ENCODE results near the gene TPM1.

The TPM1 gene

GRCh38 chr15:63083541-63083940 lies 41.0 kb downstream of the TPM1 start:
- H3K14ac ChIP-seq (ENCODE audit: low read length), result no peak overlapping the region
- no peaks in the 10 kb centered on the region for H3K27me3 ChIP-seq (ENCODE audit: control insufficient read depth in 3 of 3, insufficient read depth in 3 of 3, low read depth in 1 of 3, low read length in 3 of 3)
- no peak overlapping the region for H3K4me2 ChIP-seq (ENCODE audit: insufficient read depth, low read length, poor library complexity, severe bottlenecking)
- H2BK5ac ChIP-seq (ENCODE audit: low read length), result no peak overlapping the region
- no peak overlapping the region for H4K91ac ChIP-seq (ENCODE audit: low read depth, low read length, poor library complexity)
- H2AK5ac ChIP-seq (ENCODE audit: low read depth, low read length), result no peak overlapping the region
- H3K9me3 ChIP-seq (replicated peaks in 1 of 2; ENCODE audit: control insufficient read depth in 2 of 2, insufficient read depth in 1 of 2, low read depth in 1 of 2, low read length in 2 of 2), result no peaks in the 10 kb centered on the region
- no peak overlapping the region for H3K23ac ChIP-seq (ENCODE audit: low read depth, low read length, poor library complexity)
- no peak overlapping the region for H3K4me3 ChIP-seq (ENCODE audit: low read length in 2 of 2)
- no peaks in the 10 kb centered on the region for H3K79me1 ChIP-seq (ENCODE audit: low read depth, low read length)
- H3K4me1 ChIP-seq (ENCODE audit: control insufficient read depth in 2 of 2, insufficient read depth in 1 of 2, low read depth in 1 of 2, low read length in 2 of 2), result peaks cover 11 to 12% of the 10 kb centered on the region in 2 donors
- no peak overlapping the region for H3K9ac ChIP-seq (ENCODE audit: low read depth, low read length, poor library complexity)
- no peak overlapping the region for H2BK120ac ChIP-seq (ENCODE audit: low read depth, low read length)
- no peaks in the 10 kb centered on the region for H3K36me3 ChIP-seq (replicated peaks in 1 of 2; ENCODE audit: control insufficient read depth in 2 of 2, insufficient read depth in 2 of 2, low read length in 2 of 2)
- H3K4ac ChIP-seq (ENCODE audit: low read length), result no peak overlapping the region
- DNase-seq (ENCODE audit: low spot score), result no peak
- H3K18ac ChIP-seq (ENCODE audit: low read length), result no peak overlapping the region
- no peak overlapping the region for H2AFZ ChIP-seq (ENCODE audit: low read length)
- no peak overlapping the region for H4K8ac ChIP-seq (ENCODE audit: low read depth, low read length)
- no peak overlapping the region for H2BK12ac ChIP-seq (ENCODE audit: low read length)
- H3K27ac ChIP-seq (replicated peaks; ENCODE audit: low read length), result no peak overlapping the region
- WGBS, 2 donors (ENCODE audit: extremely low coverage in 2 of 2, insufficient read length in 2 of 2, insufficient replicate concordance in 1 of 2), result no CpG with 5 or more reads among the region's 11 CpGs
- H2BK15ac ChIP-seq (ENCODE audit: low read length), result no peak overlapping the region

DNA sequence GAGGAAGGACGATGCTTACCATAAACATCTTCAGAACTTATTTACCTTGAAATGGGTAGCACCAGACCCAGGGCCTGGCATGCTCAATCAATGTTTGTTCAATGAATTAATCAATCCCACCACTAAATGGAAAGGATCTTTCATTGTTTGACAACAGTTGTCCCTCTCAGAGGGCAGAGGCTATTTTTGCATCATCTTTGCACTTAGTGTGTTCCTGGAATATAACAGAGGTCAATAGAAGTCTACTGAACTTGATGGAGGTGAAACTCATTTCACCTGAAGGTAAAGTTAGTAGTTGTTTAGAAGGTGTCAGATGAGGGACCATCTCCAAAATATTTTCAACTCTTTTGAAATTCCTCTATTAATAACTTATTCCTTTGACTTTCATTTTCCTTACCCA lies 42.3 kb downstream of the TPM1 start:
- peaks cover 18 to 21% of the 10 kb centered on the region in 2 donors for H3K4me1 ChIP-seq (ENCODE audit: control insufficient read depth in 2 of 2, insufficient read depth in 1 of 2, low read depth in 1 of 2, low read length in 2 of 2)
- no peak overlapping the region for H3K23ac ChIP-seq (ENCODE audit: low read depth, low read length, poor library complexity)
- no peak overlapping the region for H3K18ac ChIP-seq (ENCODE audit: low read length)
- H3K27ac ChIP-seq (replicated peaks; ENCODE audit: low read length), result no peak overlapping the region
- H3K79me1 ChIP-seq (ENCODE audit: low read depth, low read length), result no peaks in the 10 kb centered on the region
- H2AK5ac ChIP-seq (ENCODE audit: low read depth, low read length), result no peak overlapping the region
- no peak overlapping the region for H3K9ac ChIP-seq (ENCODE audit: low read depth, low read length, poor library complexity)
- H4K8ac ChIP-seq (ENCODE audit: low read depth, low read length), result no peak overlapping the region
- no peak overlapping the region for H3K14ac ChIP-seq (ENCODE audit: low read length)
- H4K91ac ChIP-seq (ENCODE audit: low read depth, low read length, poor library complexity), result no peak overlapping the region
- no peak overlapping the region for H3K4me2 ChIP-seq (ENCODE audit: insufficient read depth, low read length, poor library complexity, severe bottlenecking)
- no peak overlapping the region for H2BK12ac ChIP-seq (ENCODE audit: low read length)
- H3K27me3 ChIP-seq (ENCODE audit: control insufficient read depth in 3 of 3, insufficient read depth in 3 of 3, low read depth in 1 of 3, low read length in 3 of 3), result no peaks in the 10 kb centered on the region
- H3K9me3 ChIP-seq (replicated peaks in 1 of 2; ENCODE audit: control insufficient read depth in 2 of 2, insufficient read depth in 1 of 2, low read depth in 1 of 2, low read length in 2 of 2), result no peaks in the 10 kb centered on the region
- DNase-seq (ENCODE audit: low spot score), result no peak
- H3K4ac ChIP-seq (ENCODE audit: low read length), result no peak overlapping the region
- no CpG with 5 or more reads among the region's 1 CpG for WGBS, 2 donors (ENCODE audit: extremely low coverage in 2 of 2, insufficient read length in 2 of 2, insufficient replicate concordance in 1 of 2)
- H2BK15ac ChIP-seq (ENCODE audit: low read length), result no peak overlapping the region
- no peak overlapping the region for H2BK5ac ChIP-seq (ENCODE audit: low read length)
- H3K36me3 ChIP-seq (replicated peaks in 1 of 2; ENCODE audit: control insufficient read depth in 2 of 2, insufficient read depth in 2 of 2, low read length in 2 of 2), result no peaks in the 10 kb centered on the region
- no peak overlapping the region for H3K4me3 ChIP-seq (ENCODE audit: low read length in 2 of 2)
- no peak overlapping the region for H2BK120ac ChIP-seq (ENCODE audit: low read depth, low read length)
- H2AFZ ChIP-seq (ENCODE audit: low read length), result no peak overlapping the region

DNA sequence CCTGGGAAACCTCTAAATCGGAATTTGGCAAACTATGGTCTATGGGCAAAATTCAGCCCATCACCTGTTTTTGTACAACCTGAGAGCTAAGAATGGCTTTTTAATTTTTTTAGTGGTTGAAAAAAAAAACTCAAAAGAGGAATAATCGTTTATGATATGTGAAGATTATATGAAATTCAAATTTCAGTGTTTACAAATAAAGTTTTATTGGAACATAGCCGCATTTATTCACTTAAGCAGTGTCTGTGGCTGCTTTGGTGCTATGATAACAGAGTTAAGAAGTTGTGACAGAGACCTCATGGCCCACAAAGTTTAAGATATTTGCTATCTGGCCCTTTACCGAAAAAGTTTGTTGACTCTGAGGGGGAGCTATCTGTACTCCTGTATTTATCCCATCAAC lies 42.7 kb downstream of the TPM1 start:
- Histone ChIP-seq H2BK12ac (ENCODE audit: low read length) (no peak overlapping the region), H3K9me3 (replicated peaks in 1 of 2; ENCODE audit: control insufficient read depth in 2 of 2, insufficient read depth in 1 of 2, low read depth in 1 of 2, low read length in 2 of 2) (no peaks in the 10 kb centered on the region), H4K8ac (ENCODE audit: low read depth, low read length) (no peak overlapping the region), H2AFZ (ENCODE audit: low read length) (no peak overlapping the region), H3K4me3 (ENCODE audit: low read length in 2 of 2) (no peak overlapping the region), H3K36me3 (replicated peaks in 1 of 2; ENCODE audit: control insufficient read depth in 2 of 2, insufficient read depth in 2 of 2, low read length in 2 of 2) (no peaks in the 10 kb centered on the region), H3K27ac (replicated peaks; ENCODE audit: low read length) (no peak overlapping the region), H3K4me1 (ENCODE audit: control insufficient read depth in 2 of 2, insufficient read depth in 1 of 2, low read depth in 1 of 2, low read length in 2 of 2) (peaks cover 16 to 21% of the 10 kb centered on the region in 2 donors), H3K4me2 (ENCODE audit: insufficient read depth, low read length, poor library complexity, severe bottlenecking) (no peak overlapping the region), H2BK5ac (ENCODE audit: low read length) (no peak overlapping the region), H3K18ac (ENCODE audit: low read length) (no peak overlapping the region), H3K27me3 (ENCODE audit: control insufficient read depth in 3 of 3, insufficient read depth in 3 of 3, low read depth in 1 of 3, low read length in 3 of 3) (no peaks in the 10 kb centered on the region), H3K14ac (ENCODE audit: low read length) (no peak overlapping the region), H3K4ac (ENCODE audit: low read length) (no peak overlapping the region), H3K9ac (ENCODE audit: low read depth, low read length, poor library complexity) (no peak overlapping the region), H2BK120ac (ENCODE audit: low read depth, low read length) (no peak overlapping the region), H4K91ac (ENCODE audit: low read depth, low read length, poor library complexity) (no peak overlapping the region), H3K79me1 (ENCODE audit: low read depth, low read length) (no peaks in the 10 kb centered on the region), H3K23ac (ENCODE audit: low read depth, low read length, poor library complexity) (no peak overlapping the region), H2AK5ac (ENCODE audit: low read depth, low read length) (no peak overlapping the region), H2BK15ac (ENCODE audit: low read length) (no peak overlapping the region)
- no peak for DNase-seq (ENCODE audit: low spot score)
- WGBS, 2 donors (ENCODE audit: extremely low coverage in 2 of 2, insufficient read length in 2 of 2, insufficient replicate concordance in 1 of 2), result 100% methylated on average over 1 of the region's 4 CpGs; no CpG with 5 or more reads in 1 of the 2 donors

DNA sequence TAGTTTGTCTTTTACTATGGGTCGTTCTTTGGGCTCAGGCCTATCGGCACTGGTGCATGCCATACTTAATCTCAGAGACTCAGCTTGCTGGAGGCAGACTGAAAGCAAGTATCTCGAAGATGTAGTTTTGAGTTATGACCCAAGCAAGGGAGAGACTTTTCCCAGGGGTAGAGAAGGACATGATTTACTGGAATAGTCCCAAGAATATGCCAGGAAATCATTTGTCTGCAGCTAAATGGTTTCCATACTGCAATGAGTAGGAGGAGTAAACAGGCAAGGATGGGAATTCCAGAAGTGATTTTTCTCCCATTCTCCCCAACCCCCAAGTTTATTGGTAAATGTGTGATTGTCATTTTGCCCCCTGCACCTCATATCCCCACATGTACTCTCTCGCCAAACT lies 43.7 kb downstream of the TPM1 start:
- no peak overlapping the region for H3K23ac ChIP-seq (ENCODE audit: low read depth, low read length, poor library complexity)
- no peak overlapping the region for H3K27ac ChIP-seq (replicated peaks; ENCODE audit: low read length)
- no peaks in the 10 kb centered on the region for H3K9me3 ChIP-seq (replicated peaks in 1 of 2; ENCODE audit: control insufficient read depth in 2 of 2, insufficient read depth in 1 of 2, low read depth in 1 of 2, low read length in 2 of 2)
- H4K91ac ChIP-seq (ENCODE audit: low read depth, low read length, poor library complexity), result no peak overlapping the region
- H2BK120ac ChIP-seq (ENCODE audit: low read depth, low read length), result no peak overlapping the region
- no peak overlapping the region for H2AK5ac ChIP-seq (ENCODE audit: low read depth, low read length)
- H3K79me1 ChIP-seq (ENCODE audit: low read depth, low read length), result no peaks in the 10 kb centered on the region
- no peak overlapping the region for H2BK5ac ChIP-seq (ENCODE audit: low read length)
- H2BK15ac ChIP-seq (ENCODE audit: low read length), result no peak overlapping the region
- no peak overlapping the region for H2BK12ac ChIP-seq (ENCODE audit: low read length)
- H3K4ac ChIP-seq (ENCODE audit: low read length), result no peak overlapping the region
- H3K9ac ChIP-seq (ENCODE audit: low read depth, low read length, poor library complexity), result no peak overlapping the region
- H3K36me3 ChIP-seq (replicated peaks in 1 of 2; ENCODE audit: control insufficient read depth in 2 of 2, insufficient read depth in 2 of 2, low read length in 2 of 2), result no peaks in the 10 kb centered on the region
- H3K18ac ChIP-seq (ENCODE audit: low read length), result no peak overlapping the region
- no peak for DNase-seq (ENCODE audit: low spot score)
- no peaks in the 10 kb centered on the region for H3K27me3 ChIP-seq (ENCODE audit: control insufficient read depth in 3 of 3, insufficient read depth in 3 of 3, low read depth in 1 of 3, low read length in 3 of 3)
- H3K4me2 ChIP-seq (ENCODE audit: insufficient read depth, low read length, poor library complexity, severe bottlenecking), result no peak overlapping the region
- no peak overlapping the region for H3K4me3 ChIP-seq (ENCODE audit: low read length in 2 of 2)
- H3K4me1 ChIP-seq (ENCODE audit: control insufficient read depth in 2 of 2, insufficient read depth in 1 of 2, low read depth in 1 of 2, low read length in 2 of 2), result peaks cover 12 to 20% of the 10 kb centered on the region in 2 donors
- H2AFZ ChIP-seq (ENCODE audit: low read length), result peak overlapping the region; percentile 2
- H4K8ac ChIP-seq (ENCODE audit: low read depth, low read length), result no peak overlapping the region
- WGBS, 2 donors (ENCODE audit: extremely low coverage in 2 of 2, insufficient read length in 2 of 2, insufficient replicate concordance in 1 of 2), result no CpG with 5 or more reads among the region's 4 CpGs
- no peak overlapping the region for H3K14ac ChIP-seq (ENCODE audit: low read length)

Data from neuronal stem cell (in vitro differentiated cells).